MM.1S (cell line): Measurements from ENCODE around the gene TRIL.

ENCODE experiments used
- DNase-seq: peaks from one replicate; pipeline ENCODE4 v3.0.0-alpha.2; 2015
- H2AFZ ChIP-seq: fragments of 300-600 bp; sonication (generic); 2 replicates; pipeline ENCODE4 v1.6.0; 2016; ENCODE audit warnings: antibody characterized with exemption, low read length
- H3F3A ChIP-seq: fragments of 300-600 bp; sonication (generic); 2 replicates; pipeline ENCODE4 v1.6.1; 2016; ENCODE audit warnings: mild to moderate bottlenecking, antibody characterized with exemption, low read length, moderate library complexity, mixed read lengths; ENCODE audit not compliant: insufficient read depth
- H3K27ac ChIP-seq: fragments of 300-600 bp; sonication (generic); 2 replicates; pipeline ENCODE4 v1.5.1; 2016; ENCODE audit warnings: mild to moderate bottlenecking, low read length
- H3K27me3 ChIP-seq: fragments of 300-600 bp; sonication (generic); replicated peaks from 2 replicates; pipeline ENCODE4 v1.6.0; 2016; ENCODE audit warnings: low read length; ENCODE audit not compliant: insufficient read depth
- H3K36me3 ChIP-seq: fragments of 300-600 bp; sonication (generic); replicated peaks from 2 replicates; pipeline ENCODE4 v1.6.1; 2016; ENCODE audit warnings: mild to moderate bottlenecking, low read length, mixed read lengths; ENCODE audit not compliant: insufficient read depth
- H3K4me1 ChIP-seq: fragments of 300-600 bp; sonication (generic); 2 replicates; pipeline ENCODE4 v1.6.1; 2016; ENCODE audit warnings: low read length, mixed read lengths
- H3K4me2 ChIP-seq: fragments of 300-600 bp; sonication (generic); 2 replicates; pipeline ENCODE4 v1.6.0; 2016; ENCODE audit warnings: low read depth, low read length
- H3K4me3 ChIP-seq: fragments of 300-600 bp; sonication (generic); 2 replicates; pipeline ENCODE4 v1.5.1; 2016; ENCODE audit warnings: low read length, mixed read lengths
- H3K79me2 ChIP-seq: fragments of 300-600 bp; sonication (generic); 2 replicates; pipeline ENCODE4 v1.6.1; 2016; ENCODE audit warnings: mixed run types, low read length, mixed read lengths
- H3K9ac ChIP-seq: fragments of 300-600 bp; sonication (generic); 2 replicates; pipeline ENCODE4 v1.6.1; 2016; ENCODE audit warnings: low read length, mixed read lengths
- H3K9me2 ChIP-seq: fragments of 300-600 bp; sonication (generic); replicated peaks from 2 replicates; pipeline ENCODE4 v1.6.1; 2016; ENCODE audit warnings: mild to moderate bottlenecking, low read length, mixed read lengths; ENCODE audit not compliant: insufficient read depth
- H3K9me3 ChIP-seq: fragments of 300-600 bp; sonication (generic); replicated peaks from 2 replicates; pipeline ENCODE4 v1.6.1; 2016; ENCODE audit warnings: mild to moderate bottlenecking, low read length, mixed read lengths; ENCODE audit not compliant: insufficient read depth
- H4K20me1 ChIP-seq: fragments of 300-600 bp; sonication (generic); 2 replicates; pipeline ENCODE4 v1.6.1; 2016; ENCODE audit warnings: mild to moderate bottlenecking, low read length, moderate library complexity, mixed read lengths; ENCODE audit not compliant: insufficient read depth
- EZH2 ChIP-seq: fragments of 300-600 bp; sonication (generic); optimal IDR thresholded peaks from 2 replicates; pipeline ENCODE3; 2017; ENCODE audit warnings: low read depth, mild to moderate bottlenecking, antibody characterized with exemption, low read length, mixed read lengths
- EZH2phosphoT487 ChIP-seq: fragments of 300-600 bp; sonication (generic); IDR thresholded peaks from 2 replicates; pipeline ENCODE4 v1.6.1; 2018; ENCODE audit warnings: antibody characterized with exemption, low read length
- TF ChIP-seq, protein P1 (sequence below): fragments of 300-600 bp; sonication (generic); IDR thresholded peaks from 2 replicates; pipeline ENCODE4 v1.5.1; 2016; ENCODE audit warnings: antibody characterized with exemption, low read length, mixed read lengths

TRIL gene

GRCh38 chr7:28939367-28939766 lies 18.8 kb downstream of the TRIL start:
- H3K9ac ChIP-seq: no peak overlapping the region
- no peaks in the 10 kb centered on the region for H3K79me2 ChIP-seq
- no peak overlapping the region for H2AFZ ChIP-seq
- H3K4me1 ChIP-seq: no peaks in the 10 kb centered on the region
- no peaks in the 10 kb centered on the region for H3F3A ChIP-seq
- H3K4me3 ChIP-seq: no peak overlapping the region
- no peaks in the 10 kb centered on the region for H3K27me3 ChIP-seq
- no peak overlapping the region for H3K4me2 ChIP-seq
- no peaks in the 10 kb centered on the region for H3K36me3 ChIP-seq
- TF ChIP-seq EZH2 (no peak), EZH2phosphoT487 (no peak)
- TF ChIP-seq, protein P1, sequence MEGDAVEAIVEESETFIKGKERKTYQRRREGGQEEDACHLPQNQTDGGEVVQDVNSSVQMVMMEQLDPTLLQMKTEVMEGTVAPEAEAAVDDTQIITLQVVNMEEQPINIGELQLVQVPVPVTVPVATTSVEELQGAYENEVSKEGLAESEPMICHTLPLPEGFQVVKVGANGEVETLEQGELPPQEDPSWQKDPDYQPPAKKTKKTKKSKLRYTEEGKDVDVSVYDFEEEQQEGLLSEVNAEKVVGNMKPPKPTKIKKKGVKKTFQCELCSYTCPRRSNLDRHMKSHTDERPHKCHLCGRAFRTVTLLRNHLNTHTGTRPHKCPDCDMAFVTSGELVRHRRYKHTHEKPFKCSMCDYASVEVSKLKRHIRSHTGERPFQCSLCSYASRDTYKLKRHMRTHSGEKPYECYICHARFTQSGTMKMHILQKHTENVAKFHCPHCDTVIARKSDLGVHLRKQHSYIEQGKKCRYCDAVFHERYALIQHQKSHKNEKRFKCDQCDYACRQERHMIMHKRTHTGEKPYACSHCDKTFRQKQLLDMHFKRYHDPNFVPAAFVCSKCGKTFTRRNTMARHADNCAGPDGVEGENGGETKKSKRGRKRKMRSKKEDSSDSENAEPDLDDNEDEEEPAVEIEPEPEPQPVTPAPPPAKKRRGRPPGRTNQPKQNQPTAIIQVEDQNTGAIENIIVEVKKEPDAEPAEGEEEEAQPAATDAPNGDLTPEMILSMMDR: no peak
- no peak for DNase-seq
- H3K9me3 ChIP-seq: no peaks in the 10 kb centered on the region
- no peaks in the 10 kb centered on the region for H3K9me2 ChIP-seq
- H4K20me1 ChIP-seq: no peaks in the 10 kb centered on the region
- H3K27ac ChIP-seq: no peak overlapping the region

- TF ChIP-seq, protein P1: no peak
- TF ChIP-seq EZH2phosphoT487: no peak
- no peak for TF ChIP-seq EZH2
- H2AFZ ChIP-seq: no peak overlapping the region
- no peaks in the 10 kb centered on the region for H3K4me1 ChIP-seq
- no peak overlapping the region for H3K4me2 ChIP-seq
- no peaks in the 10 kb centered on the region for H4K20me1 ChIP-seq
- H3F3A ChIP-seq: no peaks in the 10 kb centered on the region
- no peak for DNase-seq
- no peaks in the 10 kb centered on the region for H3K79me2 ChIP-seq
- H3K27me3 ChIP-seq: no peaks in the 10 kb centered on the region
- H3K36me3 ChIP-seq: no peaks in the 10 kb centered on the region
- H3K27ac ChIP-seq: no peak overlapping the region
- H3K4me3 ChIP-seq: no peak overlapping the region
- H3K9ac ChIP-seq: no peak overlapping the region
- no peaks in the 10 kb centered on the region for H3K9me3 ChIP-seq
- H3K9me2 ChIP-seq: no peaks in the 10 kb centered on the region
Observed at GRCh38 chr7:28937619-28938018, 20.5 kb downstream of the TRIL start.

GRCh38 chr7:28937103-28937502 lies 21.0 kb downstream of the TRIL start:
- Histone ChIP-seq H3K27me3 (no peaks in the 10 kb centered on the region), H3K9ac (no peak overlapping the region), H3K4me2 (no peak overlapping the region), H3K79me2 (no peaks in the 10 kb centered on the region), H4K20me1 (no peaks in the 10 kb centered on the region), H3K27ac (no peak overlapping the region), H3K36me3 (no peaks in the 10 kb centered on the region), H3K4me3 (no peak overlapping the region), H3K9me2 (no peaks in the 10 kb centered on the region), H3K9me3 (no peaks in the 10 kb centered on the region), H3K4me1 (no peaks in the 10 kb centered on the region), H2AFZ (no peak overlapping the region), H3F3A (no peaks in the 10 kb centered on the region)
- DNase-seq: no peak
- no peak for TF ChIP-seq EZH2phosphoT487
- TF ChIP-seq, protein P1: no peak
- no peak for TF ChIP-seq EZH2
